Measurements from ENCODE around the gene ABCC8. TPM values are rescaled to one million over a fixed set of nuclear protein-coding genes. Genes with fewer than 3 reads are reported as not detected.

Gene ABCC8
- total and polyA plus RNA-seq, 12 donors: 0.39 to 216 (median 4.0) TPM; not detected in 1

GRCh38 chr11:17498475-17498874, 21.8 kb upstream of the ABCC8 start:
- no peaks in the 10 kb centered on the region for H3K4me1 ChIP-seq (replicated peaks in 1 of 2)
- H3K36me3 ChIP-seq (replicated peaks in 1 of 2): no peaks in the 10 kb centered on the region
- no peak overlapping the region for H3K4me3 ChIP-seq
- peaks cover 5% of the 10 kb centered on the region for H3K27me3 ChIP-seq
- DNase-seq: no peak
- TF ChIP-seq POLR2A (IDR thresholded peaks at IDR 0.05) (no peak), CTCF (IDR thresholded peaks at IDR 0.05) (no peak)
- WGBS, 4 donors: 83 to 85% (median 83%) methylated on average over 5 of the region's 5 CpGs
- intact Hi-C loops (cut with DNase I): no loop called here
- no peak overlapping the region for H3K27ac ChIP-seq
- H3K9me3 ChIP-seq (replicated peaks in 1 of 3): no peaks in the 10 kb centered on the region

GRCh38 chr11:17498058-17498457, 21.4 kb upstream of the ABCC8 start:
- Histone ChIP-seq H3K27ac (no peak overlapping the region), H3K4me3 (no peak overlapping the region), H3K27me3 (peaks cover 5% of the 10 kb centered on the region), H3K36me3 (replicated peaks in 1 of 2) (no peaks in the 10 kb centered on the region), H3K9me3 (replicated peaks in 1 of 3) (no peaks in the 10 kb centered on the region), H3K4me1 (replicated peaks in 1 of 2) (no peaks in the 10 kb centered on the region)
- WGBS, 4 donors: 53 to 100% (median 60%) methylated on average over 1 to 4 of the region's 4 CpGs
- no peak for TF ChIP-seq CTCF (IDR thresholded peaks at IDR 0.05)
- no peak for TF ChIP-seq POLR2A (IDR thresholded peaks at IDR 0.05)
- no peak for DNase-seq
- intact Hi-C loops (cut with DNase I): no loop called here

GRCh38 chr11:17496406-17496805, 19.8 kb upstream of the ABCC8 start:
- WGBS, 4 donors: 49 to 69% (median 68%) methylated on average over 7 of the region's 7 CpGs

GRCh38 chr11:17494019-17494418, 17.4 kb upstream of the ABCC8 start:
- TF ChIP-seq POLR2A (IDR thresholded peaks at IDR 0.05) (no peak), CTCF (IDR thresholded peaks at IDR 0.05) (no peak)
- Histone ChIP-seq H3K27ac (no peak overlapping the region), H3K36me3 (replicated peaks in 1 of 2) (no peaks in the 10 kb centered on the region), H3K4me3 (no peak overlapping the region), H3K27me3 (peaks cover 5% of the 10 kb centered on the region), H3K9me3 (replicated peaks in 1 of 3) (no peaks in the 10 kb centered on the region), H3K4me1 (replicated peaks in 1 of 2) (no peaks in the 10 kb centered on the region)
- DNase-seq: no peak
- WGBS, 4 donors: 51 to 65% (median 61%) methylated on average over 6 of the region's 6 CpGs
- intact Hi-C loops (cut with DNase I): no loop called here

More at GRCh38 chr11:17496406-17496805, 19.8 kb upstream of the ABCC8 start:
- no peak for TF ChIP-seq POLR2A (IDR thresholded peaks at IDR 0.05)
- no peak for TF ChIP-seq CTCF (IDR thresholded peaks at IDR 0.05)
- peaks cover 5% of the 10 kb centered on the region for H3K27me3 ChIP-seq
- peak in 1 of 7 donors; percentile 19 for DNase-seq
- no peaks in the 10 kb centered on the region for H3K4me1 ChIP-seq (replicated peaks in 1 of 2)
- no peaks in the 10 kb centered on the region for H3K36me3 ChIP-seq (replicated peaks in 1 of 2)
- no peaks in the 10 kb centered on the region for H3K9me3 ChIP-seq (replicated peaks in 1 of 3)
- no peak overlapping the region for H3K27ac ChIP-seq
- intact Hi-C loops (cut with DNase I): no loop called here
- H3K4me3 ChIP-seq: no peak overlapping the region
